GM12865 (cell line): ENCODE measurements around the gene HDAC11.
"Not testable (repeated sequence)": the region's sequence is repeated elsewhere in the genome, so short reads cannot be mapped to it uniquely, and the experiment has no call there.

Experiments
- DNase-seq: peaks from one replicate; pipeline ENCODE4 v3.0.0; 2010; ENCODE audit warnings: low read depth
- H3K4me3 ChIP-seq: 2 replicates; pipeline ENCODE4 v1.5.1; 2011; ENCODE audit warnings: mild to moderate bottlenecking, low read depth, low read length, control low read depth
- TF ChIP-seq, protein P1 (sequence below): IDR thresholded peaks from 2 replicates; pipeline ENCODE4 v1.5.1; 2011; ENCODE audit warnings: low read length, control low read depth, low read depth, inconsistent platforms; ENCODE audit not compliant: insufficient read depth; ENCODE audit errors: missing control alignments

The HDAC11 gene

GRCh38 chr3:13495351-13495813 lies 15.3 kb downstream of the HDAC11 start:
- no peak overlapping the region for H3K4me3 ChIP-seq
- TF ChIP-seq, protein P1, sequence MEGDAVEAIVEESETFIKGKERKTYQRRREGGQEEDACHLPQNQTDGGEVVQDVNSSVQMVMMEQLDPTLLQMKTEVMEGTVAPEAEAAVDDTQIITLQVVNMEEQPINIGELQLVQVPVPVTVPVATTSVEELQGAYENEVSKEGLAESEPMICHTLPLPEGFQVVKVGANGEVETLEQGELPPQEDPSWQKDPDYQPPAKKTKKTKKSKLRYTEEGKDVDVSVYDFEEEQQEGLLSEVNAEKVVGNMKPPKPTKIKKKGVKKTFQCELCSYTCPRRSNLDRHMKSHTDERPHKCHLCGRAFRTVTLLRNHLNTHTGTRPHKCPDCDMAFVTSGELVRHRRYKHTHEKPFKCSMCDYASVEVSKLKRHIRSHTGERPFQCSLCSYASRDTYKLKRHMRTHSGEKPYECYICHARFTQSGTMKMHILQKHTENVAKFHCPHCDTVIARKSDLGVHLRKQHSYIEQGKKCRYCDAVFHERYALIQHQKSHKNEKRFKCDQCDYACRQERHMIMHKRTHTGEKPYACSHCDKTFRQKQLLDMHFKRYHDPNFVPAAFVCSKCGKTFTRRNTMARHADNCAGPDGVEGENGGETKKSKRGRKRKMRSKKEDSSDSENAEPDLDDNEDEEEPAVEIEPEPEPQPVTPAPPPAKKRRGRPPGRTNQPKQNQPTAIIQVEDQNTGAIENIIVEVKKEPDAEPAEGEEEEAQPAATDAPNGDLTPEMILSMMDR = no peak
- DNase-seq = no peak

DNA sequence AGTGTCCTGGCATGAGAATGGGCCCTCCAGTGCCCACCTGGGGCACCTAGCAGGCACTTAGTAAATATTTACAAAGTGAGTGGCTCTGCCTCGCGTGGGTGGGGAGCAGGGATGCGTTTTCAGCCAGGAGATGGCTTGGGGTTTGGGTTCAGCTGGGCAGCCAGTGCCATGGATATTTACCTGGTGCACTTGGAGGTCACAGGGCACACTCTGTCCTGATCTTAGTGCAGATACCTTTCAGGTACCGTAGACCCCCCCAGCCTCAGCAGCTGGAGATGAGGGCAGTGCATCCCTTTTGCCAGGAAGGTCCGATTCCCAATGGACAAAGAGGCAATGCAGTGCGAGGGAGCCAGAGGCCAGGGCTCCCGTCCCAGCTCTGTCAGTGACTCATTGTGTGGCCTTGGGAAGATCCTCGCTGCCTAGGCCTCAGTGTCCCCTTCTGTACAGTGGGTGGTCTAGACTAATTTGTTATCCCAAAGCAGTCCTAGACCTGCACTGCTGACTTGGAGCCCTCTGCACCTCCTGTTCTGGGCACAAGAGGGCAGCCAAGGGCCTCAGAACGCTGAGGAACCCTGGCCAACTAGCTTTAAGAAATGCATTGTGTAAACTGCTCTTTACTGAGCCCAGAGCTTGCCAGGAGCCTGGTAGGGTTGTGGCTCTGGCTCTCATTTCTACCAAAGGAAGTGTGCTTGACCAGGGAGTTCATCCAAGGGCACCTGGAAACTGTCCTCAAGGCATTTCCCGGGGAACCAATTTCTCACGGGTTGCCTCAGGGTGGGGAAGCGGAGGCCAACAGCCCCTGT lies 16.0 kb downstream of the HDAC11 start:
- no peak overlapping the region for H3K4me3 ChIP-seq
- TF ChIP-seq, protein P1 = peak; percentile 94
- DNase-seq = peak; percentile 75

- no peak for DNase-seq
- TF ChIP-seq, protein P1 = no peak
- H3K4me3 ChIP-seq = no peak overlapping the region
Measured at GRCh38 chr3:13496879-13497278, 16.8 kb downstream of the HDAC11 start.

- TF ChIP-seq, protein P1 = no peak
- H3K4me3 ChIP-seq = no peak overlapping the region
- peak; percentile 34 for DNase-seq
Measured at GRCh38 chr3:13497386-13497785, 17.3 kb downstream of the HDAC11 start.

- TF ChIP-seq, protein P1 = no peak
- DNase-seq = no peak
- H3K4me3 ChIP-seq = no peak overlapping the region
Measured at GRCh38 chr3:13498354-13499060, 18.4 kb downstream of the HDAC11 start.

DNA sequence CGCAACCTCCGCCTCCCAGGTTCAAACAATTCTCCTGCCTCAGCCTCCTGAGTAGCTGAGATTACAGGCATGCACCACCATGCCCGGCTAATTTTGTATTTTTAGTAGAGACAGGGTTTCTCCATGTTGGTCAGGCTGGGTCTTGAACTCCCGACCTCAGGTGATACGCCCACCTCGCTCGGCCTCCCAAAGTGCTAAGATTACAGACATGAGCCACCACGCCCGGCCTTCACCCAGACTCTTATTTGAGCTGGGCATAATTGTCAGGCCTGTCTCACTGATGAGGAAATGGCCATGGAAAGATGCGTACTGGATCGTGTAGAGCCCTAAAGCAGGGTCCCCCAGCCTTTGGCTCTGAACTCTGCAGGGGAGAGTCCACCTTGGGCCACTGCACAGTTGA lies 19.1 kb downstream of the HDAC11 start:
- not testable (repeated sequence) for DNase-seq, H3K4me3 ChIP-seq

DNA sequence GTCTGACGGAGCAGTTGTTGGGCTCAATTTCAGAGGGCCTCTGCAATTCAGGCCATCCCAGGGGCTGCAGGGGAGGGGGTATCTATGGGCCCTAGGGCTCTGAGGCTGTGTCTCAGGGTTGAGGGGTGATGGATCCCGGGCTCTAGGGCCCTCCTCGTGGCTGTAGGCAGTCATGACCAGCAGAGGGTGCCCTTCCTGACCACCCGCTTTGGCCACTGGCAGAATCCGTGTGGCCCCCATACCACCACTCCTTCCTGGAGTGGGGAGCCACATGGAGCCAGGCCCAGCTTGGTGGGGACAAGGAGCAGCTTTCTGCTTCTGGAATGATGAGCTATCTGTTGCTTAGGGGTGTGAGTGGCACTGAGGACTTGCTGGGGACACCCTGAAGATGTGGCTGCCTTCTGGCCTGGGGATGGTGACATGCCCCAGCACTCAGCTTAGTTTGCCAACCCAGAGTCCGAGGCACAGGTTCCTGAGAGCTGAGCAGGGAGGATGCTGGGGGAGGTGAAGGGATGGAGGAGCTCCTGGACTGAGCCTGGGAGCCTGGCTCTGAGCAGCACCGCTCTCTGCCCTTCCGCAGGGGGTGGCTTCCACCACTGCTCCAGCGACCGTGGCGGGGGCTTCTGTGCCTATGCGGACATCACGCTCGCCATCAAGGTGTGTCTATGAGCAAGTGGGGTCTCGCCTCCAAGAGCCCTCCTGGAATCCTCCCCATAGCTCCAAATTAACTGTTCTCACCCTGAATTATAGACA lies 20.2 kb downstream of the HDAC11 start:
- no peak overlapping the region for H3K4me3 ChIP-seq
- TF ChIP-seq, protein P1 = peak; percentile 66
- DNase-seq = no peak
